Measurements from ENCODE around the gene ITPK1.

DNA sequence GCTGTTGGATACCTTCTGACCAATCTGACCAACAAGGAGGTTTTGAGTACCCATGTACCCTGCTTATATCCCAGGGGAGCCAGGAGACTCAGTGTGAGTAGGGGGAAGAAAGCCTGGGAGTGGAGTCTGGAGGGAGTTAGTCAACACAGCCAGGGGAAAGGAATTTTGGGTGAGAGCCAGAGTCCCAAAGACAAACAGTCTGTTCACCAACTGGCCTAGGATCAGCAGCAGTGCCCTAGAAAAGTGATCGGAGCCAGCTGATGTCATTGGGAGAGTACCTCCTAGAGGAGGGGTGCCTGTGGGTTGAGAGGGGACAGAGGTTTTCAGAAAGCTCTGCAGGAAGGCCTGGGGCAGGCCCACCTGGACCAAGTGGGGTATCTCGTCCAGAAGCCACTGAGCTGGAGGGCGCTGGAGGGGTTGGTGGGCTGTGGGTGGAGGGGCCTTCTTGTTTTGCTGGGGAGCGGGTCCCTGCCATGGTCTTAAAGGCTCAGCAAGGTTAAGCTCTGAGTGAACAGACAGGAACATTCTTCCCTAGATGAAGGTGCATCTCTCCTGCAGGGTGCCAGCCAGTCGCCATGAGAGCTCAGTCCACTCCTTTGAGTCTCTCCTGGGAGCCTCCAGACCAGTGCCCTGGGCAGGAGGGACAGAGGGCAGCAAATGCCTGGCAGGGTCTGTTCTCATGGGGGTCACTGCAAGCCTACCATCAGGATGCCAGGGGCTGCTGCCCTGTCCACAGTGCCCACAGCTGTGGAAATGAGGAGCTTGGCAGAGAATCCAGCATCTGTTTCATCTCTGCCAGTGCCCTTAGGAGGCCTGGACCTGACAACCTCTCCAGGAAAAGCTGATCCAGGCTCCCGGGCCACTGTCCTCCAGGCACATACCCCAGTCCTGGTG, 129.2 kb downstream of the ITPK1 start:
- TF ChIP-seq RELA (IDR thresholded peaks at IDR 0.05; ENCODE audit: borderline replicate concordance, partially characterized antibody): no peak
- TF ChIP-seq, protein P1, sequence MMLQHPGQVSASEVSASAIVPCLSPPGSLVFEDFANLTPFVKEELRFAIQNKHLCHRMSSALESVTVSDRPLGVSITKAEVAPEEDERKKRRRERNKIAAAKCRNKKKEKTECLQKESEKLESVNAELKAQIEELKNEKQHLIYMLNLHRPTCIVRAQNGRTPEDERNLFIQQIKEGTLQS (IDR thresholded peaks at IDR 0.05; ENCODE audit: borderline replicate concordance, extremely low read depth, low read depth, low read length): no peak
- TF ChIP-seq, protein P2, sequence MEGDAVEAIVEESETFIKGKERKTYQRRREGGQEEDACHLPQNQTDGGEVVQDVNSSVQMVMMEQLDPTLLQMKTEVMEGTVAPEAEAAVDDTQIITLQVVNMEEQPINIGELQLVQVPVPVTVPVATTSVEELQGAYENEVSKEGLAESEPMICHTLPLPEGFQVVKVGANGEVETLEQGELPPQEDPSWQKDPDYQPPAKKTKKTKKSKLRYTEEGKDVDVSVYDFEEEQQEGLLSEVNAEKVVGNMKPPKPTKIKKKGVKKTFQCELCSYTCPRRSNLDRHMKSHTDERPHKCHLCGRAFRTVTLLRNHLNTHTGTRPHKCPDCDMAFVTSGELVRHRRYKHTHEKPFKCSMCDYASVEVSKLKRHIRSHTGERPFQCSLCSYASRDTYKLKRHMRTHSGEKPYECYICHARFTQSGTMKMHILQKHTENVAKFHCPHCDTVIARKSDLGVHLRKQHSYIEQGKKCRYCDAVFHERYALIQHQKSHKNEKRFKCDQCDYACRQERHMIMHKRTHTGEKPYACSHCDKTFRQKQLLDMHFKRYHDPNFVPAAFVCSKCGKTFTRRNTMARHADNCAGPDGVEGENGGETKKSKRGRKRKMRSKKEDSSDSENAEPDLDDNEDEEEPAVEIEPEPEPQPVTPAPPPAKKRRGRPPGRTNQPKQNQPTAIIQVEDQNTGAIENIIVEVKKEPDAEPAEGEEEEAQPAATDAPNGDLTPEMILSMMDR (IDR thresholded peaks at IDR 0.05 in 2 of 3, conservative IDR thresholded peaks at IDR 0.05 in 1 of 3; ENCODE audit: control insufficient read depth in 2 of 3, extremely low read depth in 1 of 3, insufficient read depth in 1 of 3, low read depth in 3 of 3, low read length in 3 of 3): no peak
- no peak for TF ChIP-seq YY1 (IDR thresholded peaks at IDR 0.05; ENCODE audit: low read depth, low read length)
- TF ChIP-seq, protein P3, sequence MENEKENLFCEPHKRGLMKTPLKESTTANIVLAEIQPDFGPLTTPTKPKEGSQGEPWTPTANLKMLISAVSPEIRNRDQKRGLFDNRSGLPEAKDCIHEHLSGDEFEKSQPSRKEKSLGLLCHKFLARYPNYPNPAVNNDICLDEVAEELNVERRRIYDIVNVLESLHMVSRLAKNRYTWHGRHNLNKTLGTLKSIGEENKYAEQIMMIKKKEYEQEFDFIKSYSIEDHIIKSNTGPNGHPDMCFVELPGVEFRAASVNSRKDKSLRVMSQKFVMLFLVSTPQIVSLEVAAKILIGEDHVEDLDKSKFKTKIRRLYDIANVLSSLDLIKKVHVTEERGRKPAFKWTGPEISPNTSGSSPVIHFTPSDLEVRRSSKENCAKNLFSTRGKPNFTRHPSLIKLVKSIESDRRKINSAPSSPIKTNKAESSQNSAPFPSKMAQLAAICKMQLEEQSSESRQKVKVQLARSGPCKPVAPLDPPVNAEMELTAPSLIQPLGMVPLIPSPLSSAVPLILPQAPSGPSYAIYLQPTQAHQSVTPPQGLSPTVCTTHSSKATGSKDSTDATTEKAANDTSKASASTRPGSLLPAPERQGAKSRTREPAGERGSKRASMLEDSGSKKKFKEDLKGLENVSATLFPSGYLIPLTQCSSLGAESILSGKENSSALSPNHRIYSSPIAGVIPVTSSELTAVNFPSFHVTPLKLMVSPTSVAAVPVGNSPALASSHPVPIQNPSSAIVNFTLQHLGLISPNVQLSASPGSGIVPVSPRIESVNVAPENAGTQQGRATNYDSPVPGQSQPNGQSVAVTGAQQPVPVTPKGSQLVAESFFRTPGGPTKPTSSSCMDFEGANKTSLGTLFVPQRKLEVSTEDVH (IDR thresholded peaks at IDR 0.05; ENCODE audit: low read depth, partially characterized antibody): no peak
- TF ChIP-seq RUNX3 (IDR thresholded peaks at IDR 0.05; ENCODE audit: low read length): no peak
- no peak for TF ChIP-seq HDAC2 (IDR thresholded peaks at IDR 0.05)
- no peak for TF ChIP-seq ETV6 (conservative IDR thresholded peaks at IDR 0.05 in 1 of 2, IDR thresholded peaks at IDR 0.05 in 1 of 2; ENCODE audit: borderline replicate concordance in 1 of 2, low read depth in 1 of 2)
- no peak for TF ChIP-seq NR2C2 (IDR thresholded peaks at IDR 0.05; ENCODE audit: borderline replicate concordance, control insufficient read depth, insufficient read length, low read depth)
- TF ChIP-seq TAF1 (IDR thresholded peaks at IDR 0.05; ENCODE audit: borderline replicate concordance, low read depth, low read length): no peak
- no peak for TF ChIP-seq CBX5 (IDR thresholded peaks at IDR 0.05; ENCODE audit: low read depth)
- TF ChIP-seq, protein P4, sequence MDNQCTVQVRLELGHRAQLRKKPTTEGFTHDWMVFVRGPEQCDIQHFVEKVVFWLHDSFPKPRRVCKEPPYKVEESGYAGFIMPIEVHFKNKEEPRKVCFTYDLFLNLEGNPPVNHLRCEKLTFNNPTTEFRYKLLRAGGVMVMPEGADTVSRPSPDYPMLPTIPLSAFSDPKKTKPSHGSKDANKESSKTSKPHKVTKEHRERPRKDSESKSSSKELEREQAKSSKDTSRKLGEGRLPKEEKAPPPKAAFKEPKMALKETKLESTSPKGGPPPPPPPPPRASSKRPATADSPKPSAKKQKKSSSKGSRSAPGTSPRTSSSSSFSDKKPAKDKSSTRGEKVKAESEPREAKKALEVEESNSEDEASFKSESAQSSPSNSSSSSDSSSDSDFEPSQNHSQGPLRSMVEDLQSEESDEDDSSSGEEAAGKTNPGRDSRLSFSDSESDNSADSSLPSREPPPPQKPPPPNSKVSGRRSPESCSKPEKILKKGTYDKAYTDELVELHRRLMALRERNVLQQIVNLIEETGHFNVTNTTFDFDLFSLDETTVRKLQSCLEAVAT (IDR thresholded peaks at IDR 0.05): no peak

All from GM12878 (cell line).